Panc1 (cell line): ENCODE data around the gene NTN3. TPM values are rescaled to one million over a fixed set of nuclear protein-coding genes. Genes with fewer than 3 reads are reported as not detected.
A peak's percentile ranks its signal among the peaks of the same experiment; 100 is the strongest.

ENCODE experiments used
- ATAC-seq: fragments of 200-7000 bp; cut with Tn5 transposase; 2 replicates; pipeline ENCODE4 v1.9.1; 2020; ENCODE audit warnings: mild to moderate bottlenecking, moderate library complexity
- BruUV-seq: library from RNA; stranded (reverse); fragments of 400-500 nt; replicated peaks from 2 replicates; lab custom pipeline; 2021; lab: Mats Ljungman, UMichigan
- CTCF ChIA-PET: fragments of 300-600 bp; sonication (Branson Sonifier 250); formaldehyde crosslinking; loops from one replicate; lab custom pipeline; 2022; ENCODE audit warnings: antibody characterized with exemption; lab: Charles Lee
- POLR2A ChIA-PET: fragments of 300-600 bp; sonication (Branson Sonifier 250); formaldehyde crosslinking; loops from one replicate; lab custom pipeline; 2022; ENCODE audit warnings: antibody characterized with exemption; lab: Charles Lee
- DNase-seq: peaks from one replicate; pipeline ENCODE4 v3.0.0-alpha.2; 2010; ENCODE audit warnings: low read depth, low spot score
- H3K27ac ChIP-seq: 2 replicates; pipeline ENCODE4 v1.5.1; 2011; ENCODE audit warnings: mild to moderate bottlenecking, low read length, inconsistent platforms
- H3K27me3 ChIP-seq: fragments of 200-500 bp; sonication (Bioruptor generic); 2 replicates; pipeline ENCODE4 v1.6.0; 2014; ENCODE audit warnings: low read length, inconsistent platforms; ENCODE audit not compliant: control insufficient read depth, insufficient read depth
- H3K36me3 ChIP-seq: fragments of 200-500 bp; sonication (Bioruptor generic); 2 replicates; pipeline ENCODE4 v1.5.1; 2014; ENCODE audit warnings: inconsistent platforms, mild to moderate bottlenecking, low read length, moderate library complexity; ENCODE audit not compliant: control insufficient read depth, insufficient read depth
- H3K4me1 ChIP-seq: 2 replicates; pipeline ENCODE4 v1.5.1; 2011; ENCODE audit warnings: inconsistent platforms, mild to moderate bottlenecking, low read length, moderate library complexity; ENCODE audit not compliant: control insufficient read depth, insufficient read depth
- H3K4me3 ChIP-seq, 2 experiments: 2 replicates each; pipeline ENCODE4 v1.5.1; 2011 to 2012; ENCODE audit warnings: low read depth in 2 of 2, low read length in 2 of 2, mild to moderate bottlenecking in 2 of 2, inconsistent platforms in 1 of 2, moderate library complexity in 1 of 2
- H3K9me3 ChIP-seq: fragments of 200-500 bp; sonication (Bioruptor generic); 2 replicates; pipeline ENCODE4 v1.5.1; 2014; ENCODE audit warnings: low read depth, mild to moderate bottlenecking, inconsistent platforms, low read length, moderate library complexity; ENCODE audit not compliant: control insufficient read depth, insufficient read depth
- POLR2AphosphoS5 ChIP-seq: IDR thresholded peaks from 2 replicates; pipeline ENCODE4 v1.6.1; 2012; ENCODE audit warnings: mild to moderate bottlenecking, low read depth, low read length, moderate library complexity
- SIN3A ChIP-seq: IDR thresholded peaks from 2 replicates; pipeline ENCODE4 v1.6.1; 2012; ENCODE audit warnings: low read depth, mild to moderate bottlenecking, low read length, moderate library complexity, borderline replicate concordance; ENCODE audit not compliant: insufficient read depth
- TCF7L2 ChIP-seq: IDR thresholded peaks from 2 replicates; pipeline ENCODE4 v1.6.1; 2011; ENCODE audit warnings: mild to moderate bottlenecking, low read depth, low read length, inconsistent platforms
- in situ Hi-C: cut with HindIII; loops from 2 replicates; pipeline ENCODE4 v1.10.0; 2016; ENCODE audit warnings: low sequenced_read_pairs, low pct_unique_long_range_greater_than_20kb
- intact Hi-C: fragments of 100-400 bp; cut with micrococcal nuclease; formaldehyde crosslinking; loops from one replicate; pipeline ENCODE4 v1.10.0; 2022; ENCODE audit not compliant: unreplicated experiment
- total RNA-seq: library from RNA; stranded (reverse); gene quantifications from one replicate; pipeline ENCODE4 v1.2.1, GENCODE V29; 2021; ENCODE audit not compliant: unreplicated experiment
- TF ChIP-seq, protein P1 (sequence below): fragments of 450-650 bp; IDR thresholded peaks from 2 replicates; pipeline ENCODE4 v1.5.1; 2017; ENCODE audit warnings: mild to moderate bottlenecking
- TF ChIP-seq, protein P2 (sequence below), 2 experiments: IDR thresholded peaks; 2 replicates each; pipeline ENCODE4 v1.6.1; 2011 to 2012; ENCODE audit warnings: low read depth in 2 of 2, control low read depth in 1 of 2, low read length in 1 of 2, mild to moderate bottlenecking in 1 of 2, moderate library complexity in 1 of 2; ENCODE audit not compliant: insufficient read depth in 1 of 2

The NTN3 gene
- total RNA-seq, 1 experiment from 2014 or later = 3.2 TPM

DNA sequence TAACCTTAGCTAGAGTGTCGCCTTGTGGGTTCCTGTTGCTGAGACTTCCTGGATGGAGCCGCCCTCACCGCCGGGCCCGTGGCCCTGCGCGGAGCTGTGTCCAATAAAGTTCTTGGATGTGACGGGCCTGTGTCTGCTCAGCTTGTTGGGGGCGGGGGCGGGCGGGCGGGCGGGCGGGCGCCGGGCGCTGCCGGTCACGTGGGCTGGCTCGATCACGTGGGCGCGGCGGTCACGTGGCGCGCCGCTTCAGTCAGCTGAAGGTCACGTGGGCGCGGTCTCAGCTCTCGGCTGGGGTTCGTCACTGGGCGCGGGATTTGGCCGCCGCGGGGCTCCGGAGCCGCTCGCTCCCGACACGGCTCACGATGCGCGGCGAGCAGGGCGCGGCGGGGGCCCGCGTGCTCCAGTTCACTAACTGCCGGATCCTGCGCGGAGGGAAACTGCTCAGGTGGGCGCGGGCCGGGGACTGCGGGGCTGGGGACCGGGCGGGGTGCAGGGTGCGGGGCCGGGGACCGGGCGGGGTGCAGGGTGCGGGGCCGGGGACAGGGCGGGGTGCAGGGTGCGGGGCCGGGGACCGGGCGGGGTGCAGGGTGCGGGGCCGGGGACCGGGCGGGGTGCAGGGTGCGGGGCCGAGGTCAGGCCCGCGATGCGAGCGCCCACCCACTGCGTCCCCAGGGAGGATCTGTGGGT lies 49.1 kb downstream of the NTN3 start, which contains the start of gene AMDHD2:
TSS of gene AMDHD2 (plus strand) at position 275 of the 687 bp plus-strand sequence. CDS start at position 363, 88 bp downstream.
- intact Hi-C loops = no loop called here
- in situ Hi-C loops = no loop called here
- ChIA-PET CTCF (interaction anchor here (0.6 to 0.8 kb wide), 5 partner anchors 11 to 624 kb away, joined by 3 to 7 read pairs (median 4); partner anchors contain the start of gene CEMP1), POLR2A (interaction anchor here (0.6 kb wide), 1 partner anchor 11 kb away, joined by 6 read pairs; the partner anchor contains the start of gene CEMP1)
- H3K4me1 ChIP-seq = peaks cover 42% of the 10 kb centered on the region
- H3K27me3 ChIP-seq = no peaks in the 10 kb centered on the region
- peak within 1 kb of the TSS; percentile 65 to 77 for H3K4me3 ChIP-seq
- TF ChIP-seq SIN3A = peak; percentile 95; the same call in 1 of the 2 replicates
- TF ChIP-seq, protein P1, sequence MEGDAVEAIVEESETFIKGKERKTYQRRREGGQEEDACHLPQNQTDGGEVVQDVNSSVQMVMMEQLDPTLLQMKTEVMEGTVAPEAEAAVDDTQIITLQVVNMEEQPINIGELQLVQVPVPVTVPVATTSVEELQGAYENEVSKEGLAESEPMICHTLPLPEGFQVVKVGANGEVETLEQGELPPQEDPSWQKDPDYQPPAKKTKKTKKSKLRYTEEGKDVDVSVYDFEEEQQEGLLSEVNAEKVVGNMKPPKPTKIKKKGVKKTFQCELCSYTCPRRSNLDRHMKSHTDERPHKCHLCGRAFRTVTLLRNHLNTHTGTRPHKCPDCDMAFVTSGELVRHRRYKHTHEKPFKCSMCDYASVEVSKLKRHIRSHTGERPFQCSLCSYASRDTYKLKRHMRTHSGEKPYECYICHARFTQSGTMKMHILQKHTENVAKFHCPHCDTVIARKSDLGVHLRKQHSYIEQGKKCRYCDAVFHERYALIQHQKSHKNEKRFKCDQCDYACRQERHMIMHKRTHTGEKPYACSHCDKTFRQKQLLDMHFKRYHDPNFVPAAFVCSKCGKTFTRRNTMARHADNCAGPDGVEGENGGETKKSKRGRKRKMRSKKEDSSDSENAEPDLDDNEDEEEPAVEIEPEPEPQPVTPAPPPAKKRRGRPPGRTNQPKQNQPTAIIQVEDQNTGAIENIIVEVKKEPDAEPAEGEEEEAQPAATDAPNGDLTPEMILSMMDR = no peak
- TF ChIP-seq, protein P2, sequence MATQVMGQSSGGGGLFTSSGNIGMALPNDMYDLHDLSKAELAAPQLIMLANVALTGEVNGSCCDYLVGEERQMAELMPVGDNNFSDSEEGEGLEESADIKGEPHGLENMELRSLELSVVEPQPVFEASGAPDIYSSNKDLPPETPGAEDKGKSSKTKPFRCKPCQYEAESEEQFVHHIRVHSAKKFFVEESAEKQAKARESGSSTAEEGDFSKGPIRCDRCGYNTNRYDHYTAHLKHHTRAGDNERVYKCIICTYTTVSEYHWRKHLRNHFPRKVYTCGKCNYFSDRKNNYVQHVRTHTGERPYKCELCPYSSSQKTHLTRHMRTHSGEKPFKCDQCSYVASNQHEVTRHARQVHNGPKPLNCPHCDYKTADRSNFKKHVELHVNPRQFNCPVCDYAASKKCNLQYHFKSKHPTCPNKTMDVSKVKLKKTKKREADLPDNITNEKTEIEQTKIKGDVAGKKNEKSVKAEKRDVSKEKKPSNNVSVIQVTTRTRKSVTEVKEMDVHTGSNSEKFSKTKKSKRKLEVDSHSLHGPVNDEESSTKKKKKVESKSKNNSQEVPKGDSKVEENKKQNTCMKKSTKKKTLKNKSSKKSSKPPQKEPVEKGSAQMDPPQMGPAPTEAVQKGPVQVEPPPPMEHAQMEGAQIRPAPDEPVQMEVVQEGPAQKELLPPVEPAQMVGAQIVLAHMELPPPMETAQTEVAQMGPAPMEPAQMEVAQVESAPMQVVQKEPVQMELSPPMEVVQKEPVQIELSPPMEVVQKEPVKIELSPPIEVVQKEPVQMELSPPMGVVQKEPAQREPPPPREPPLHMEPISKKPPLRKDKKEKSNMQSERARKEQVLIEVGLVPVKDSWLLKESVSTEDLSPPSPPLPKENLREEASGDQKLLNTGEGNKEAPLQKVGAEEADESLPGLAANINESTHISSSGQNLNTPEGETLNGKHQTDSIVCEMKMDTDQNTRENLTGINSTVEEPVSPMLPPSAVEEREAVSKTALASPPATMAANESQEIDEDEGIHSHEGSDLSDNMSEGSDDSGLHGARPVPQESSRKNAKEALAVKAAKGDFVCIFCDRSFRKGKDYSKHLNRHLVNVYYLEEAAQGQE (IDR thresholded peaks at IDR 0.05; ENCODE audit: insufficient read depth in 1 of 2, low read depth in 2 of 2, low read length in 1 of 2) = 0 out of 4 replicates have a peak, but pooled peaks of 1 of the 2 experiments have one; percentile 22
- H3K36me3 ChIP-seq = no peaks in the 10 kb centered on the region; the same call in 1 of the 2 replicates
- H3K9me3 ChIP-seq = no peaks in the 10 kb centered on the region
- DNase-seq (no peak), ATAC-seq (peak; percentile 77)
- BruUV-seq = no TSS peak
- H3K27ac ChIP-seq = peak within 1 kb of the TSS; percentile 77

DNA sequence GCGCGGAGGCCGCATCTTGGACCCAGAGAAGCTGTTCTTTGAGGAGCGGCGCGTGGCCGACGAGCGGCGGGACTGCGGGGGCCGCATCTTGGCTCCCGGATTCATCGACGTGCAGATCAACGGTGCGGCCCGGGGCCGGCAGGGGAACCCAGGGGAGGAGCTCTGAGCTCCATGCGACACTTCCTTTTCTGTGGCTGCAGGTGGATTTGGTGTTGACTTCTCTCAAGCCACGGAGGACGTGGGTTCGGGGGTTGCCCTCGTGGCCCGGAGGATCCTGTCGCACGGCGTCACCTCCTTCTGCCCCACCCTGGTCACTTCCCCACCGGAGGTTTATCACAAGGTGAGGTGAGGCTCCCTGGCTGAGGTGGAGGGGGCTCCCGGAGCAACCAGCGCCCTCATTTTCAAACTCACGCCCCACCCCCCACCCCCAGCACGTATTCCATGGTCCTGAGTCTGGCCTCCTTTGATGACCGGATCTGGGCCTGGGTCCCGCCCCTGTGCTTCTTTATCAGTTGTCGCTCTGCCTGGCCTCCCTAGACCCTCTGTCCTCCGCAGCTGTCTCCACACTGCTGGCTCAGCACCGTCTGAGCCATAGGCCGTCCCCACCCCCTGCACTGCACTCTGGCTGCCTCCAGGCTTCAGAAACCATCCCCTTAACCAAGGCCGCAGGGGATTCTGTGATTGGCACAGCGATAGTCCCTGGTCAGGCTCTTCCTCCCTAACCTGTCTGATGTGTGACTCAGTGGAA lies 49.9 kb downstream of the NTN3 start:
- CTCF ChIA-PET = interaction anchor here (0.5 to 0.7 kb wide), 3 partner anchors 10 to 623 kb away, joined by 3 to 7 read pairs (median 6); partner anchors contain the start of gene CEMP1
- in situ Hi-C loops (no loop called here), intact Hi-C loops (no loop called here)
- H3K4me1 ChIP-seq = peaks cover 37% of the 10 kb centered on the region
- H3K4me3 ChIP-seq = peak overlapping the region; percentile 65 to 77
- ATAC-seq (peak; percentile 54), DNase-seq (no peak)
- TF ChIP-seq, protein P2 (IDR thresholded peaks at IDR 0.05; ENCODE audit: insufficient read depth in 1 of 2, low read depth in 2 of 2, low read length in 1 of 2) = no peak
- TF ChIP-seq, protein P1 = no peak
- TF ChIP-seq TCF7L2 = no peak
- no peak for TF ChIP-seq SIN3A
- TF ChIP-seq POLR2AphosphoS5 = peak; percentile 19; the same call in 1 of the 2 replicates
- POLR2A ChIA-PET = interaction anchor here (0.6 kb wide), 1 partner anchor 10 kb away, joined by 6 read pairs; the partner anchor contains the start of gene CEMP1
- H3K27me3 ChIP-seq = no peaks in the 10 kb centered on the region
- H3K27ac ChIP-seq = peak overlapping the region; percentile 77
- no peaks in the 10 kb centered on the region; the same call in 1 of the 2 replicates for H3K36me3 ChIP-seq
- no TSS peak for BruUV-seq
- no peaks in the 10 kb centered on the region for H3K9me3 ChIP-seq
